Measurements from ENCODE around the gene NOX5.

NOX5 gene

GRCh38 chr15:68991723-68992122 lies 22.8 kb upstream of the NOX5 start:
- no peak for DNase-seq

DNA sequence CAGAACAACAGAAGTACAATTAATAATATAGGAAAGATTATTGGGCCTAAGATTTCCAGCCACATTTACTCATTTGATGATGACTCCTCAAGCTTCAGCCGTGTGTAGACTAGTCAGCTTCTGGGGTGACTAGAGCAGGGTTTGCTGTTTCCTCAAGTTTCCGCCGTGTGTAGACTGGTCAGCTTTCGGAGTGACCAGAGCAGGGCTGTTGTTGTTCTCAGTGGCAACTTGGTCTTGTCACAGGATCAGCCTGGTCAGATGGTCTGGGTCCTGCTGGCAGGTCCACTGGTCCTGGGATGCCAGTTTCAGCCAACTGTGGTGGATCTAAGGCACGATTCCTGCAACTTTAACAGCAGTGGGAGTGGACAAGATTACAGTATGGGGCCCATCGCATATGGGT lies 21.8 kb upstream of the NOX5 start:
- no peak for DNase-seq

GRCh38 chr15:68993276-68993675 lies 21.2 kb upstream of the NOX5 start:
- DNase-seq, result no peak

DNA sequence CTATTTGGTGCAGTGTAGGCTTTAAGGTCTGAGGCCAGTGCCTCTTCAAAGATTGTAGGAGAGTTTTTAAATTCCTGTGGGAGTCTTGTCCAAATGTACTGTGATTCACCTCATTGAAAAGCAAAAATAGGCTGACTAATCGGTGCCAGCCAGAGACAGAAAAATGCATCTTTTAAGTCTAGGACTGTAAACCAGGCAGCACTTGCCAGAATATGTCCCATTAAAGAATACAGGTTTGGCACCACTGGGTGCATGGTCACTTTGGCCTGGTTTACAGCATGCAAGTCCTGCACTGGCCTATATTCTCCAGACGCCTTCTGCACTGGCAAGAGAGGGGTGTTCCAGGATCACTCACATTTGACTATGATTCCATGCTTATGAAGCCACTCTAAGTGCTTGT lies 20.3 kb upstream of the NOX5 start:
- no peak for DNase-seq

DNA sequence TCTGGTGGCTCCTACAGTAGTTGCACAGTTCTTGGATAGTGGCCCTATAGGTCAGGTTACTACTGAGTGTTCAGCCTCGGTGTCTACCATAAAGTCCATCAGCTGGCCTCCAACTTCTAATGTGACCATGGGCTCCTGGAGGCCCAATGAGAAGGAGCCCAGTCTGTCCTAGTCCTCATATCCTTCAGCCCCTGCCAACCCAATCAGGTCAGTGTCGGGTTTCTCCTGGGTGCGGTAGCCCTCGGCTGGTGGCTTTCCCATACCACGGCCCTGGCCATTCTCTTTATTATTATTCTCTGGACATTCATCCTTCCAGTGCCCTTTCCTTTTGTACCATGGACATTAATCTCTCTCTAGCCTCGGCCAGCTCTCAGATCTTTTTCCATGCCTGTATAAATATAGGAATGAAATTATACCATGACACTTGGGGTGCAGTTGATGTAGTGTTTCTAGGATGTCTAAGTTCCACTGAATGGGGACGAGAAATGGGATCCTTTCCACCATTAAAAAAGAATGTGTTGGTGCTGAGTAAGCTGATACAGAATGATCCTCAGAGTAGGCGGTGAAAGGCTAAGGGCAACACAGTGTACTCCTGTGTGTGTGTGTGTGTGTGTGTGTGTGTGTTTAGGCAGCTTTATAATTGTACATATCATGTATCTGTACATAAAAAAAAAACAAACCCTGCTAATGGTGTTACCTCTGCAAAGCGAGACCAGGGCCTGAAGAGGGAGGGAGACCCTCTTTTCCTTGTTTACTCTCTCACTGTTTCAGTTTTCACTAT lies 19.3 kb upstream of the NOX5 start:
- DNase-seq, result no peak

DNA sequence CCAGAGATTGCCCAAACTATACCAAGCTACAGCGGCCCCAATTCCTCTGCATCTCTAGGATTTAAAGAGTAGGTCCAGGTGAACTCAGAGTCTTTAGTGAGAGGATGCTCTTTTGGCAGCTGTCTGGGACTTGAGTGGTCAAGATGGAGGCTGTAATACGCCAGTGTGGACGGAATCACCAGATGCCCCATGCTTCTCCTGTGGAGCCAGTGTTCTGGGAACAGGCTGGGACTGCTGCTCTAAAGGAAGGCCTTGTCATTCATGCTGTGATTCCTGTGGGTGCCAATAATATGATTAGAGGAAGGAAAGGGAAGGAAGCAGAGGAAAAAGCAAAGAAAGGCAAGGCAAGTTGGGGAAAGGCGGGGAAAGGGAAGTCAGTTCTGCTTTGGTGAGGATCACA lies 17.4 kb upstream of the NOX5 start:
- no peak for DNase-seq

GRCh38 chr15:68997930-68998777 lies 16.3 kb upstream of the NOX5 start:
- no peak for DNase-seq

- DNase-seq, result no peak
Measured at GRCh38 chr15:68999091-68999490, 15.4 kb upstream of the NOX5 start.

- DNase-seq, result no peak
Measured at GRCh38 chr15:69000091-69000490, 14.4 kb upstream of the NOX5 start.

DNA sequence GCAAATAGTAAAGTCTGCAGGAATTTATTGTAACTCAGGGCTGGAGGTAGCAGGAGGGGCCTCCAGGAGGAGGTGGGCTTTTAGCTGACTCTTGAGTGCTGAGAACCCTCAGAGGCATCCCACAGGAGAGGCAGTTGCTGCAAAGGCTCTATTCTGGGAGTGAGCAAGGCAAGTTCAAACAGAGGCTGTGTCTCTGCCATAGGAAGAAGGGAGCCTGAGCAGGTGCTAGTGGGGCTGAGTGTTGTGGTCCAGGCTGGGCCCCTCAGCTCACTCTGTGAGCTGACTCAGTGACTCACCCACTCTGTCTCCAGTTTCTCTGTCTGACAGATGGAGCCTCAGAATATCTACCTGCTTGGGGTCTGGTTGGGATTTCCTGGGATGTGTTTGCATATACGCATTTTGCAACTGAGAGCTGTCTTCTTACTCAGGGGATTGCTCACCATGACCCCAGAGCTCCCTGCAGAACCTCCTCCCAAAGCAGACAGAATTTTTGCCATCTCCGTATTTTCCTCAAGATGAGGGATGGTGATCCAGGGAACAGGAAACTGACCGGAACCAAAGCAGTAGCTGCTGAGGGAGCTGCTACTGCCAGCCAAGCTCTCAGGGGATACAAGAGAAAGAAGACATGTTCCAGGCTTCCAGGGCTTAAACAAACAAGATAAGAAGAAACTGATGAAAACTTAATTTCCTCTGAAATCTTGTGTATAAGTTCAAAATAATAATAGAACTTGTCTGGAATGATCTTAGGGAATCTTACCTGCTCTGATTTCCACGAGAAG lies 13.6 kb upstream of the NOX5 start:
- DNase-seq, result no peak

DNA sequence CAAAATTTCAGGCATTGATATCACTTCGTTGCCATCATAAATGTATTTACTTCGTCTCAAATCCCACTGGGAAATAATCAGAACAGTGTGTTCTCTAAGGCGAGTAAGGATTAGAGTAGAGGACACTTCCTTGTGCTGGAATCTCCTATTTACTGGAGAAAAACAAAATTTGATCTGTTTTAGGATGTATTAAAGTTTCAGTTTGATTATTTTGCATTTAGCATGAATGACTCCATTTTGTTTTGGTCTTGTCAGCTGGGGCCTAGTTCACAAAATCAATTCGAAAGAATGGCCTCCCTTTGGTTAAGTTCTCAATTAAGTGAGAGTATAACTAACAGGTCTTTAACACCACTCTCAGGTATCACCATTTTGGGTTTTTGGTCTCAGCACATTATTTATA lies 11.7 kb upstream of the NOX5 start:
- DNase-seq, result no peak

GRCh38 chr15:69004011-69004410 lies 10.5 kb upstream of the NOX5 start:
- no peak for DNase-seq

GRCh38 chr15:69008056-69008455 lies 6.4 kb upstream of the NOX5 start:
- DNase-seq, result no peak

- DNase-seq, result peak; percentile 44 to 47
Measured at GRCh38 chr15:69009341-69009740, 5.2 kb upstream of the NOX5 start.

DNA sequence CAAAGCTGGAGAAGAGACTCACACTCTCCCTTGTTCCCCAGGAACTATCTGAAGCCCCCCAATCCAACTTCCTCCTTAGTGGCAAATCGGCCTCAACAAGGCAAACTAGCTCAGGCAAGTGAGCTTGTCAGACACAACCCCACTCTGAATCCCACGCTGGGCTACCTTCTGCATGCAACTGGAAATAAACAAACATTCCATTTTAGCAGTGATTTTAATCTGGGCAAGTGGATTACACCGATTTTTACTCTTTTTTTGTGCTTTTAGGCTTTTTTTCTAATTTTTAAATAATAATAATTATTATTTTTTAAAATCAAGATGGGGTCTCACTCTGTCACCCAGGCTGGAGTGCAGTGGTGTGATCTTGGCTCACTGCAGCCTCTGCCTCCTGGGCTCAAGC lies 2.9 kb upstream of the NOX5 start:
- no peak for DNase-seq

DNA sequence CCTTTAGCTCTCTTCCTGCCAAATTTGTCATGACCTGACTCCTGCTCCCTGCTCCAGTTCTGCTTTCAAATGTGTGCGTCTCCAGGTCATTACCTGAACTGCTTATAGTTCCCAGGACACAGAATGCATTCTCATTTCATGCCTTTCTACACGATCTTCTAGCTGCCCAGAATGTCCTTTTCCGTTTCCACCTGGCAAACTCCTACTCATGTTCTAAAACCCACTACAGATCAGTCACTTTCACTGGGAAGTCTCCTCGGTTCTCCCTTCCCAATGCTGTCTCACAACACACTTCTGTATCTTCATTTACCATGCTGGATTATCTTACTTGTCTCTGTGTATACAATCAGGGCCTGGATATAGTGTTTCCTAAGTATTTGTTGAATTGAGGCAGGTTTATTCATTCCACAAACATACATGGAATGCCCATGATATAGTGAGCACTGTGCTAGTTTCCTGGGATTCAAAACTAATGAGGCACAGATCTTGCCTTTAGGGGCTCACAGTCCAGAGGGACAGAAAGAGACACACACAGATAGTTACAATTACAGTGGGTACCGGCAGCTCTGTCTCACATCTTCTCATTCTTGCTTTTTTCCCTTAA lies 1.6 kb upstream of the NOX5 start:
- DNase-seq, result no peak

DNA sequence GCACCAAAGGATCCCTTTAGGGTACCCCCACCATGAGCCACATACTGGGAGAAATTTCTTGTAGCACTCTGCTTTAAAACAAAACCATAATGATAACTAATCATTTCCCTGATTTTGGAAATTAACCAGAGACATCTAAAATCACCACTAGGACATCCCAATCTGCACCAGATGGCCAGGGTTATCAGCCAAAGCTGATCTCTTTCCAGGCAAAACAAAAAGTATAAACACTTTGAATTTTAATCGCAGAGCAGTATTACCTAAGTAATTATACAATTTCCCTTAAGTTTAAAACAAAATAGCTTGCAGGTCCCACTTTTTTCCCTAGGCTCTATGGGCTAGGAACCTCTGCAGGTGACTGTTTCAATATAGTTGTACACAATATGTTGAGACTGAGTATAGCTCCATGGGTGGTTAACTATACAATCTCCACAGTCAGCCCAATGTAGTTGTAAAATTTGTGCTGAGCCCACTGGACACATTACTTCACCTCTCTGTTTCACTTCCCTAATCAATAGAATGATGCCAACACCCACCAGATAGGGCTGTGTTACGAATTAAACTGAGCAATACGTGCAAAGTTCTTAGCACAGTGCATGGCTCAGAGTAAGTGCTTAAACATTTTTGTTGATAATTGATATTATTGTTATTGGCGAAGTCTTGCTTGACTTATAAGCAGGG lies 629 bp upstream of the NOX5 start:
- DNase-seq, result peak; percentile 8 to 9

GRCh38 chr15:69015591-69015990 lies 1.1 kb downstream of the NOX5 start:
- no peak for DNase-seq

GRCh38 chr15:69016021-69016595 lies 1.6 kb downstream of the NOX5 start:
- no peak for DNase-seq

DNA sequence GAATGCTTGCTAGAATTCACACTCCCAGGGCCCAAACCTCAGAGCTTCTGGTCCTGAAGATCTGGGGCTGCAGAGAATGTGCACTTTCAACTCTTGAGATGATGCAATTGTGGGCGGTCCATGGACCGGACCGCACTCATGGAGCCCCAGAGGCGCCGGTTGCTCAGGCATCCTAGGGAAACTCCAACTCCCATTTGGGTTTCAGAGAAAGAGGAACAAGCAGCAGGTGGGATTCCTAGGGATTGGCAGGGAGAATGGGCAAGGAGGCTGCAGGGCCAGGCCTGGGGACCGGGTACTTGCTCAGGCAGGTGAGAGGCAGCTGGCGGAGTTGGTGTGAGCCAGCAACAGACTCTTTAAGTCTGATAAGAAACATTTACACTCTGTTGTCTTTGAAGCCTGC lies 3.5 kb downstream of the NOX5 start:
- no peak for DNase-seq

DNA sequence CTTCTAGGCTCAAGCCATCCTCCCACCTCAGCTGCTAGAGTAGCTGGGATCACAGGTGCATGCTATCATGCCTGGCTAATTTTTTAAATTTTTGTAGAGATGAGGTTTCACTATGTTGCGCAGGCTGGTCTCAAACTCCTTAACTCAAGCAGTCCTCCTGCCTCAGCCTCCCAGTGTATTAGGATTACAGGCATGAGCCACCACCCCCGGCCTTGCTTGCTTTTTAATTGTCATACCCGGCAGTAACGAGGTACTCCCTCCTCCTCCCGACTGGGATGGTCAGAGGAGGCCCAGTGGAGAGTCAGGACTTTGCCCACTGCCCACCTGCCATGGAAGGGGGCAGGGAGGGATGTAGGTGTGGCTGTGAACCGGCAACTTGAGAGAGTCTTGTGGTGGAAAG lies 4.5 kb downstream of the NOX5 start:
- DNase-seq, result no peak

- DNase-seq, result no peak
Measured at GRCh38 chr15:69021895-69022294, 7.4 kb downstream of the NOX5 start.

All from inflammatory macrophage treated with lipopolysaccharide for 1 hour (primary cell).